HG03521 (cell line): Measurements from ENCODE around the gene AIMP1.
A peak's percentile ranks its signal among the peaks of the same experiment; 100 is the strongest.
"Not testable (repeated sequence)": the region's sequence is repeated elsewhere in the genome, so short reads cannot be mapped to it uniquely, and the experiment has no call there.

Experiments
- ATAC-seq: cut with Tn5 transposase; IDR thresholded peaks from one replicate; pipeline ENCODE4 v1.9.1; 2021; ENCODE audit warnings: mild to moderate bottlenecking, moderate library complexity; ENCODE audit not compliant: unreplicated experiment

The AIMP1 gene

DNA sequence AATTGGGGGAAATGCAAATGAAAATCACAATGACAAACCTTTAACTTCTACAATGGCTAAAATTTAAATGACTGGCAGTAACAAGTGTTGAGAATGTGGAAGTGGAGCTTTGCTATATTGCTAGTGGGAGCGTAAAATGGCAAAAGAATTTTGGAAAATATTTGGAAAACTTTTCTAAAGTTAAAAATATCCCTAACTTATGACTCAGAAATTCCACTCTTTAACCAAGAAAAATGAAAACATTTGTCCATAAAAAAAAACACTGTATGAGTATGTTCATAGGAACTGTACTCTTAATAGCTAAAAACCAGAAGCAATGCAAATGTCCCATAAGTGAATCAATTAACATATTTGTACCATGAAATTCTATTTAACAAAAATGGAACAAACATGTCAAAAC, 4.0 kb upstream of the AIMP1 start:
- ATAC-seq: no peak

DNA sequence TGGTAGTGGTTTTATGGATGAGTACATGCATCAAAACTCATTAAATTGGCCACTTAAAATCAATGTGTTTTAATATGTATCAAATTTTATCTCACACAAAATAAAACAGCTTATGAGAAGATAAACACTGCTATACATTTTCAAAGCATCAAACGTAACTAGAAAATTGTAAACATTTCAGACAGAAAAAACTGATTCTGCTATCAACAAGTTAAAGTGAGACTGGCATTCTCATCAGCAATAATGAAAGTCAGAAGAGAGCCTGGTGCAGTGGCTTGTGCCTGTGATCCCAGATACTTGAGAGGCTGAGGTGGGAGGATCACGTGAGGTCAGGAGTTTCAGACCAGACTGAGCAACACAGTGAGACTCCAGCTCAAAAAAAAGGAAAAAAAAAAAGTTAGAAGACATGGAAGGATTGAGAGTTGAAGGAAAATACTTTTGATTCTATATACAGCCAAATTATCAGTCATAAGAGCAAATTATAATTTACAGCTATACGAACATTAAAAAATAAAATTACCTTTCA, 3.3 kb upstream of the AIMP1 start:
- ATAC-seq: no peak

DNA sequence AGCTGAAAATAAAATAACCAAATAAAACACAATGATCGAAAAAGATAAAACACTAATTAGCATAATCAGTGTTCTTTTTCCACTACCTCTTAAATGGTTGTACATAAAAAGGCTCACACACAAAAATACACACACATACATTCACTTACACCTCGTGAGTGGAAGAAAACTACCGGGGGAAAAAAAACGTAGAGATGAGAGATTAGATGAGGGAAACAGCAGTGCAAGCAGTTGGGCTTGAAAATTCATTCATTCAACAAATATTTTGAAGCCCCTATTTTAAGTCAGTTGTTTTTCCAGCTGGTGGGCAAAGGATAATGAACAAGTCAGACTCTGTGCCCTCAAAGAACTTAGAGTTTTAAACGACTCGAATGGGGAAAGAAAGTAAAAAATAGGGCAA, 1.4 kb upstream of the AIMP1 start:
- ATAC-seq: no peak

DNA sequence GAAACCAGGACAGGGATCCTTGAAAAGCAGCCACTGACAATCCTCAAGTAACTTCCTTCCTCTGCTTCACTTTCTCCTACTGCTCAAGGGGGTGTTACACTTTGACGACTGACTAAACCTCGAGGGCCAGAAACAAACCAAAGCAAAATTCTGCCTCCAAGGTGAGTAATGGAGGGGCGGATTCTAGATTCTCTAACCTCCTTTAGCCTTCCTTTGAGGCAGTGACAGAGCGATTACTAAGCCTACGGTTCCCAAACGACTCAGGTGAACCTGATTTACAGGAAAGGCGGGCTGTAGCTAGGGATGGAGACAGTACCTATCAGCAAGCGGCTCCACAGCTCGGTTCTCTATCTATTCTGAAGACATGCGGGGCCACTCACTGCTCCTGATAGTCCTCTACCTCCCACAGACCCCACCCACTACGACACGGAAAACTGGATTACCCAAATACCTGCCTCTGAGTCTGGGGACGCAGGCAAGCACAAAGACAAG, 828 bp upstream of the AIMP1 start:
- peak; percentile 17 for ATAC-seq

DNA sequence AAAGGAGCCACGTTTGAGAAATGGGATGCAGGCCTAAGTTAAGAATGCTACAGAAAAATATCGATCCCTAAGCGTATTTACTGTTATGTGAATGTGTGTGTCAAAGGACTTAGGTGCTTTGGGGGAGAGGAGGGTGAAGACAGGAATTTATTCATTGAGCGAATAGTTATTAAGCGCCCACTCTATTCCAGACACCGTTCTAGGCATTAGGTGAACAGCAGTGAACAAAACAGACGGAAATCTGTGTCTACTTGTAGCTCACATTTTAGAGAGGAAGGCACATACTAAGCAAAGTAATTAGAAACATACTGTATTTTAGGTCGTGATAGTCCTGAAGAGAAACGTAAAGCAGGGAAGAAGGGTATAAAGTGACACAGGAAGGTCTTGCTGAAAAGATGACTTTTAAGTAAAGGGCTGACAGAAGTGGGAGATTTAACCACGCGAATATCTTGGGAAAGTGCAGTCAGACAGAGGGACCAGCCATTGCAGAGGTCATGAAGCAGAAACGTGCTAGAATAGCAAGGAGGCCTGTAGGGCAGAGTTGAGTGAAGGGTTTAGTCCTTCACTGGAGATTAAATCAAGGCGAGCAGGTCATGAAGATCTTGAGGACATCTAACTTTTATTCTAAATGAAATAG, 541 bp downstream of the AIMP1 start:
- no peak for ATAC-seq

DNA sequence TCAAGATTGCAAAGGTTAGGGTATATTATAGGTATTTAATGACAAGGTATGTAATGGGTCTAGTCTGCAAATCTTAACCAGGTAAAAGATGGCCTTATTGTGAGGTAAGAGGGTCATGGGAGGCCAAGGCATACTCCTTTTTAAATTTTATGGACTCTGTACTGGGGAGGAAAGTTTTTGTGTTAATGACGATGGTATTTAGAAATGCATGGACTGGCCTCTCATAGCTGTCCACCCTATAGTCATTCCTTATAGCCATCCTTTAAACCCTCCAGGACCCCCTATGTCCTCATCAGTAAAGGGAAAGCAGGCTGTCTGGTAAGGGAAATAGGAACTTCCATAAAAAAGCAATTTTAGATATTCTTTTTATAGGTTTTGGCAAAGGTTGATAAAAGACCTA, 1.5 kb downstream of the AIMP1 start:
- ATAC-seq: no peak

DNA sequence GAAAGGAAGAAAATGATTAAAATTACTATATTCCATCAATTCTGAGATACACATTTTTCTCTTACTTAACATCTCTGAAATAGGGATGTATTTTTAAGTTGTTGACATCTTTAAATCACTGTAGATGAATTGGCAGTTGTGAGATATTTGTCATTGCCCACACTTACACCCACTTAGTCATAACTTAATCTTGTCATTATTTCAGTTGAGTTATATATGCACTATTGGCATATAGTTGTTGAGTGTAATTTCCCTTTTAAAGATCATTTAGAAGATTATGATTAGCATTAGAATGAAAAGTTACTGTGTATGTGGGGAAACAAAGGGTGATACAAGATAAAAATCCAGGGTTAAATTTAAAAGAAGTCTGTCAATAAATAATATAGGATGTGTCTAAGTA, 2.2 kb downstream of the AIMP1 start:
- no peak for ATAC-seq

DNA sequence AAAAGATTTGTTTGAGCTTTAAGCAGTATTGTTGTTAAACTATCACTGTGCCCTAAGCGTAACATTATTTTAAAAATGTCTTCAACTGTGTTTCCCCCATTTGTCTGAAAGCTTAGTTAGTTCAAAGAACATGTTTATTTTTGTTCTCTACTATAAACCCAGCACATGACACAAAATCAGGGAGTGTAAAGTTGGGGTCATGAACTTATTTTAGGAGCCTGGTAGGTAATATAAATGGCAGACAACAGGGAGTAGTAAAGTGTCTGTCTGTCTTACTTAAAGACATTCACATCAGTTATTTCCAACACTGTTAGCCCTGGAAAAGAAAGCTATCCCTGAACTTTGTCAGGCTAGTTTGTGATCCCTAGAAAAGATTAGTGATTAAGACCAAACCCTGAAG, 3.9 kb downstream of the AIMP1 start:
- no peak for ATAC-seq

DNA sequence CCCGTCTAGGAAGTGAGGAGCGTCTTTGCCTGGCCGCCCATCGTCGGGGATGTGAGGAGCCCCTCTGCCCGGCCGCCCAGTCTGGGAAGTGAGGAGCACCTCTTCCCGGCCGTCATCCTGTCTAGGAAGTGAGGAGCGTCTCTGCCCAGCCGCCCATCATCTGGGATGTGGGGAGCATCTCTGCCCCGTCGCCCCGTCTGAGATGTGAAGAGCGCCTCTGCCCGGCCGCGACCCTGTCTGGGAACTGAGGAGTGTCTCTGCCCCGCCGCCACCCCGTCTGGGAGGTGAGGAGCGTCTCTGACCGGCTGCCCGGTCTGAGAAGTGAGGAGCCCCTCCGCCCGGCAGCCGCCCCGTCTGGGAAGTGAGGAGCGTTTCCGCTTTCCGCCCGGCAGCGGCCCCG, 4.8 kb downstream of the AIMP1 start:
- not testable (repeated sequence) for ATAC-seq

DNA sequence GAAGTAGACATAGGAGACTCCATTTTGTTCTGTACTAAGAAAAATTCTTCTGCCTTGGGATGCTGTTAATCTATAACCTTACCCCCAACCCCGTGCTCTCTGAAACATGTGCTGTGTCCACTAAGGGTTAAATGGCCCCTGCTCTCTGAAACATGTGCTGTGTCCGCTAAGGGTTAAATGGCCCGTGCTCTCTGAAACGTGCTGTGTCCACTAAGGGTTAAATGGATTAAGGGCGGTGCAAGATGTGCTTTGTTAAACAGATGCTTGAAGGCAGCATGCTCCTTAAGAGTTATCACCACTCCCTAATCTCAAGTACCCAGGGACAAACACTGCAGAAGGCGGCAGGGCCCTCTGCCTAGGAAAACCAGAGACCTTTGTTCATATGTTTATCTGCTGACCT, 5.5 kb downstream of the AIMP1 start:
- not testable (repeated sequence) for ATAC-seq

DNA sequence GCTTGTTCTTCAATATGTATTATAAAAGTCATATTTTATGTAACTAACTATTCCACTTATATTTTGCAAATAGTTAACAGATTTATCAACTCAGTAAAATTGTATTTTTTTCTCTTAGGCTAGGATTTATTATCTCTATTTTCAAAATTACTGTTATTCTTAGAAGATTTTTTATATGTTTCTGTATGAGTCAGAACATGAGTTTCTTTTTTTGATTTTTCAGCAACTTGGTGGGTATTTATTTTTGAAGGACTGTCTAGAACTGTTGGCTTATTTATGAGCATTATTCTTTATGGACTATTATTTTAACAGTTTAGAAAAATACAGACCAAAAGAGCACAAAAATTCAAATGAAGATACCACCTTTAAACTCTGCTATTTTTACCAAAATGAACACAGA, 6.8 kb downstream of the AIMP1 start:
- no peak for ATAC-seq

DNA sequence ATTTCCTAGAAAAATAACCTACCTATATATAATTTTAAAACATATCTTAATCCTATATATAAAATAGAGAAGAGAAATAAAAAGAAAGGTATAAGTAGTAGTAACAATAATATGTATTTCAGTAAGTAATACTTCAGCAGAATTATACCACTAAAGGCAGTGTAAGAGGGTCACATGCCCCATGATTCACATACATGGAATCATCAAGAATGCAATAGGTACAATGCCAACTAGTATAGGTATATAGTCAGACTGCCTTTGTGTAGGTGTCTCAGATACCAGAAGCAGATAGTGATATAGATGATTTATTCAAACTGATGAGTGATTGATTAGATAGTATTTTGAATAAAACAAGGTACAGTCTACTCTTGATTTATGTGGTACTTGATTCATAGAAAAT, 9.4 kb downstream of the AIMP1 start:
- ATAC-seq: no peak

DNA sequence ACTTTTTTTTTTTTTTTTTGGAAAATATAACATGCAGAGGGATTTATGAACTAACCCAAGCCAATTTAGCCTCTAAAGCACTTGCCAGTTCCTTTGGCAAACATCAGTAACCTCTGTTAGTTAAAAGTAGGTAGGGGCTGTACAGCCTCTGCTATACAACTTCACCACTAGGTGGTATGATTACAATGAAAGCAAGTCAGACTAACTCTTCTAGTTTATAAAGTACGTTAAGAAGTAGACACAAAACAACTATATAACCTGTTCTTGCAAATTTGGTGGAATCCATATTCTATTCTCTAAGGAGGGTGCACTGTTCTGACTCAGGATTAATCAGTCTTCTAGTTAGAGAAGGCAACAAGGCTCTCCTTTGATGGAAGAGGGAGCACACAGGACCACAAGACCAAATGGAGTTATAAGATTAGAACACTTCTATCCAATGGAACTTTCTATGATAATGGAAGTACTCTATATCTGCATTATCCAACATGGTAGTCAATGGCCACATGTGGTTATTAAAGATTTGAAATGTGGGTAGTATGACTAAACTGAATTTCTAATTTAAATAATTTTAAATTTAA, 12.8 kb downstream of the AIMP1 start:
- ATAC-seq: peak; percentile 88

DNA sequence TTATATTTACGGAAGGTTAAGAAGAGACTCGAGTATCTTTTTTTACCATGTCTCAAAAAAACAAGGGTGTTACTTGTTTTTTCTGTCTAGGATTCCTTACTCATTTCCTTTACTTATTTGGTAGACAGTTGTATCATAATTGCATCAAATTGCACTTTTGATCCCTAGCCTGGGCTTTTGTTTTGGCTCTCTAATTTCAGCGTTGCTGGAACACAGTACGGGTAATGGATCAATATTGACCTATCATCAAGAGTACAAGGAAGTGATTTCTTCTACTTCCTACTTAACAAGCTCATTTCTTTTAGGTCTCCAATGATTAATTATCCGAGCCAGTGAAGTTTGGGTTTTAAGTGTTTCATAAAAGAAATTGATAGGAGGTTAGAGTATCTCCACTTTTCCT, 16.8 kb downstream of the AIMP1 start:
- ATAC-seq: no peak

DNA sequence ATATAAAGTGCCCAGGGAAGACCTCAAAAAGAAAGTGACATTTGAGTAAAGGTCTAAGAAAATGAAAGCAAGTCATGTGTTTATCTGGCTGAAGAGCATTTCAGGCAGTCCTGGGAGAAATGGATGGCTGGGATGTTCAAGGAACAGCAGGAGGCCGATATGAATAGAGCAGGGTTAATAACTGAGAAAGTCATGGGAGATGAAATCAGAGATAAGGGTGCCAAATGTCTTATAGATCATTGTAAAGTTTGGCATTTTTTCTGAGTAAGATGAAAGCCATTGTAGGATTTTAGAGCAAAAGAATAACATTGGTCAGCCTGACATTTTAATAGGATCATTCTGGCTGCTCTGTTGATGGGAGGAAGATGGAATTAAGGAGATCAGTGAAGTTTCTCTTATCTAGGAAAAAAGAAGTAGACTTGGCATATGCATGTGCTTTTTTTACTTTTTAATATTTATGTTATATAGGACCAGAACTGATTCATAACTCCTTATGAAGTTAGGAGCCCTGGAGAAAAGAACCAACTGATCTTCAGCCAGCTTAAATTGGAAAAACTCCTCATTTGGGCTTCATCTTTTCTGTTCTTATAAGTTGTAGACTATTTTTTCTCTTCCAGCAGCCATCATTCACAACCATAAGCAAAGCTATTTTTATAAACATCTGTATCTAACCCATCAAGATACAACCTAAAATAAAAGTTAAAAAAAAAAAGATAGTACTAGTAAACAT, 18.6 kb downstream of the AIMP1 start:
- no peak for ATAC-seq

DNA sequence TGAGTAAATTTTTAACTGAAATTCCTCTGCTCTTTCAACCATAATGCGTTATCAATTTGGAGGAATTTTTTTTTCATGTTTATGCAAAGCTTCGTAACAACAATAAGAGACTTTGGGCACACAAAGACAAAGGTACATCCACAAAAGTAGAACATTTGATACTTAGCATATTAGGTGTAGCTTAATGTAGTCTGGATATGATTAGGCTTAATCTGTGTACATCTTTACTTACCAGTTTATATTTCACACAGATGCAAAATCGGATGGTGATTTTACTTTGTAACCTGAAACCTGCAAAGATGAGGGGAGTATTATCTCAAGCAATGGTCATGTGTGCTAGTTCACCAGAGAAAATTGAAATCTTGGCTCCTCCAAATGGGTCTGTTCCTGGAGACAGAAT, 20.3 kb downstream of the AIMP1 start:
- no peak for ATAC-seq

DNA sequence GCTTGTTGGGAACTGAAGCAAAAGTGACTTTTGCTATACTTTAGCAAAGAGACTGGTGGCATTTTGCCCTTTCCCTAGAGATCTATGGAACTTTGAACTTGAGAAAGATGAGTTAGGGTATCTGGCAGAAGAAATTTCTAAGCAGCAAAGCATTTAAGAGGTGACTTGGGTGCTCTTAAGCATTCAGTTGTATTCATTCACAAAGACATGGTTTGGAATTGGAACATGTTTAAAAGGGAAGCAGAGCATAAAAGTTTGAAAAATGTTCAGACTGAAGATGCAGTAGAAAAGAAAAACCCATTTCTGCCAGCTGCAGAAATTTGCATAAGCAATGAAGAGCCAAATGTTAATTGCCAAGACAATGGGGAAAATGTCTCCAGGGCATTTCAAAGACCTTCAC, 21.6 kb downstream of the AIMP1 start:
- ATAC-seq: no peak

DNA sequence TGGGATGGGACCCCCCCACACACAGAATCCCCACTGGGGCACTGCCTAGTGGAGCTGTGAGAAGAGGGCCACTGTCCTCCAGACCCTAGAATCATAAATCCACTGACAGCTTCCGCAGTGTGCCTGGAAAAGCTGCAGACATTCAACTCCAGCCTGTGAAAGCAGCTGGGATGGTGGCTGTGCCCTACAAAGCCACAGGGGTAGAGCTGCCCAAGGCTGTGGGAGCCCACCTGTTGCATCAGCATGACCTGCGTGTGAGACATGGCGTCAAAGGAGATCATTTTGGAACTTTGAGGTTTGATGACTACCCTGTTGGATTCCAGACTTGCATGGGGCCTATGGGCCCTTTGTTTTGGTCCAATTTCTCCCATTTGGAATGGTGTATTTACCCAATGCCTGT, 22.3 kb downstream of the AIMP1 start:
- ATAC-seq: no peak

DNA sequence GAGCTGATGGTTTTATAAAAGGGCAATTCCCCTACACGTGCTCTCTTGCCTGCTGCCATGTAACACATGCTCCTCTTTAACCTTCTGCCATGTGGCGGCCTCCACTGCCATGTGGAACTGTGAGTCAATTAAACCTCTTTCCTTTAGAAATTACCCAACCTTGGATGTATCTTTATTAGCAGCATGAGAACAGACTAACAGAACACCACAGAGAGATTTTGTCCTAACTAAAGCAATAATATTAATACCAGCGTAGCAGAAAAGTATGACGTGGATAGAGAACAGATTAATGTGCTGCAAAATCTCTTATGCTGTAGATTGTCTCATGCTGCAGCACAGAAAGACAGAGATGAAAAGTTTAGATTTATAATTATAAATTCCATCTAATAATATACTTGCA, 23.1 kb downstream of the AIMP1 start:
- no peak for ATAC-seq

DNA sequence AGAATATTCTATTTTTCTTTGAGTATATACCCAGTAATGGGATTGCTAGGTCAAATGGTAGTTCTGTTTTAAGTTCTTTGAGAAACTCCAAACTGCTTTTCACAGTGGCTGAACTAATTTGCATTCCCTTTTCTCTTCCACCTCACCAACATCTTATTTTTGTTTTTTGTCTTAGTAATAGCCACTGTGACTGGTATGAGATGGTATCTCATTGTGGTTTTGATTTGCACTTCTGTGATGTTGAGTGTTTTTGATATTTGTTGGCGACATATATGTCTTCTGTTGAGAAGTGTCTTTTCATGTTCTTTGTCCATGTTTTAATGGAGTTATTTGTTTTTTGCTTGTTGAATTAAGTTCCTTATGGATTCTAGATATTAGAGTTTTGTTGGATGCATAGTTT, 24.4 kb downstream of the AIMP1 start:
- ATAC-seq: no peak

DNA sequence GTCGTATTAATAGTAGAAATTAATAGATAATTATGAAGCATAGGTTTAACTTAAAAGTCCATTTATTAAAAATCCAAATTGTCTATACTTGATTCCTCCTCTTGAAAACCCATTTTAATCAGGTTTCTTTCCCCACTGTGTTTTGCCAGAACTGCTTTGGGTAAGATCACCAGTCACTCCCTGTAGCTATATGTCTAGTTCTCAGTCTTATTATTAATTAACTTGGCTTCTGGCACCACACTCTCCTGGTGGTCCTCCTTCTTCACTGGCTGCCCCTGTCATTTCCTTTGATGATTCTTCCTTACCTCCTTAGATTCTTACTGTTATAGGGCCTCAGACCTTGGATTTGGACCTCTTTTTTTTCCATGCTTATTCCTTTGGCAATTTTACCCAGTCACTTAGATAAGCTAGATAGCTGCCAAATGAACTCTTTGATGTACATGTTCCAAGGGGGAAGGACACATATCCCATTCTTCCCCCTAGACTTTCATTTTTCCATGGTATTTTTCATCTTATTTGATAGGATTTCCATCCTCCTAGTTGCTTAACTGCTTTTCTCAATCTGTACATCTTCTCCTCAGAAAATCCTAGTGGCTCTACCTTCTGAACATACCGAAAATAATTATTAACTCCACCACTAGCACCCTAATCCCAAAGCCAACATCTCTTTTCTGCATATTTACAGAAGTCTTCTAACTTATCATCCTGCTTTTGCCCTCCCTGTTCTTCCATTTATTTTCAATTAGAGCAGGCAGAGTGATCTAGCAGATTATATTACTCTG, 27.7 kb downstream of the AIMP1 start:
- no peak for ATAC-seq

DNA sequence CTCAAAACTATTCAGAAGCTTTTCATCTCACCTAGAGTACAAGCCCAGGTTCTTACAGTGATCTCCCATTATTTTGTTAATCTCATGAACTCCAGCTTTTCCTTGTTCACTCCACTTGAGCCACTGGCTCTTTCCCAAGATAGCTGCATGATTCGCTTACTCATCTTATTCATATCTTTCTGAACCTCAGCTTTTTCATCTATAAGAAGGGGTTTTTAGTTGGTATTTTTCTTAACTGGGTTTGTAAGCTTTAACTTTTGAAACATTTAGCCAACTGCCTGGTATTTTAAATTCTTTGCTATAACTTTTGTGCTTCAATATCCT, 28.3 kb downstream of the AIMP1 start:
- ATAC-seq: no peak
